Muscle of leg (tissue), 11 donors: ENCODE results near the gene SEC11A. TPM values are rescaled to one million over a fixed set of nuclear protein-coding genes. Genes with fewer than 3 reads are reported as not detected.
"Not testable (repeated sequence)": the region's sequence is repeated elsewhere in the genome, so short reads cannot be mapped to it uniquely, and the experiment has no call there.

ENCODE experiments used
- DNase-seq: peaks from one replicate; pipeline ENCODE4 v3.0.0; 2013
- H3K27ac ChIP-seq: one replicate; pipeline ENCODE4 v1.5.1; 2013; ENCODE audit warnings: mild to moderate bottlenecking, low read length, control low read depth
- H3K27me3 ChIP-seq: one replicate; pipeline ENCODE4 v1.6.1; 2013; ENCODE audit warnings: low read length; ENCODE audit not compliant: control insufficient read depth, insufficient read depth
- H3K36me3 ChIP-seq: one replicate; pipeline ENCODE4 v1.6.1; 2013; ENCODE audit warnings: low read length; ENCODE audit not compliant: control insufficient read depth, insufficient read depth
- H3K4me1 ChIP-seq: one replicate; pipeline ENCODE4 v1.6.1; 2013; ENCODE audit warnings: low read length; ENCODE audit not compliant: control insufficient read depth, insufficient read depth
- H3K4me3 ChIP-seq: one replicate; pipeline ENCODE4 v1.5.1; 2013; ENCODE audit warnings: low read length, control low read depth
- H3K9me3 ChIP-seq: replicated peaks from 2 replicates; pipeline ENCODE4 v1.6.1; 2013; ENCODE audit warnings: low read depth, low read length; ENCODE audit not compliant: control insufficient read depth
- WGBS: methylation state at CpG from one replicate; pipeline ENCODE4 v1.1.5; 2013; ENCODE audit warnings: missing lambda C conversion rate; ENCODE audit not compliant: insufficient coverage; 5-methylcytosine and 5-hydroxymethylcytosine counted together
- polyA plus RNA-seq, 8 donors: library from polyadenylated mRNA; unstranded; fragments of 120-200 nt; gene quantifications; one replicate each; pipeline versions ENCODE4 v1.2.1 to v1.2.3, GENCODE V29; 2013; ENCODE audit warnings: inconsistent platforms in 1 of 8, low replicate concordance in 1 of 8; ENCODE audit not compliant: insufficient read length in 8 of 8, insufficient read depth in 1 of 8
- total RNA-seq: library from RNA; stranded (reverse); fragments of 120-200 nt; gene quantifications from one replicate; pipeline ENCODE4 v1.2.4, GENCODE V29; 2013

The SEC11A gene
- total and polyA plus RNA-seq, 9 donors: 290 to 320 (median 295) TPM

- peak overlapping the region; percentile 83 for H3K4me3 ChIP-seq
- no peaks in the 10 kb centered on the region for H3K9me3 ChIP-seq
- peak overlapping the region; percentile 99 for H3K27ac ChIP-seq
- H3K4me1 ChIP-seq: peaks cover 33% of the 10 kb centered on the region
- peaks cover 6% of the 10 kb centered on the region for H3K36me3 ChIP-seq
- DNase-seq: peak; percentile 88
- H3K27me3 ChIP-seq: no peaks in the 10 kb centered on the region
- WGBS: under 1% methylated on average over 46 of the region's 46 CpGs
Observed at GRCh38 chr15:84747416-84748273, 31.7 kb upstream of the SEC11A start.

DNA sequence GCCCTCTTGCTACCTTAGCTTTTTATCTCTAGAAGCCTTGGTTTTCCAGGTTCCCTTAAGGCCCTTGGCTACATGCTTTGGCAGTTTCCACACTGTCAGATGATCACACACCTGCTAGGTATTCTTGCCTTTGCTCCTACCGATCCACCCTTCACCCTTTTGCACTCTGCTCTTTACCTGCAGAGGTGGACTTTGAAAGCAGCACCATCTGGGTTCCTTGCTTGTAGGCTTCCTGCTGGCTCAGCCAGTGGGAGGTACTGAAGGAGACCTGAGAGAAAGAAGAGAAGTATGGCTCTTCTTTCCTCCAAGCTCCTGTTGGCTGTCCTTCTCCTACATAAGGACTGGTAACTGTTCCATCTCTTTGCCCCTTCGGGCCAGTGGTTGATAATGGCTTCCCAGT is 25.2 kb upstream of the SEC11A start:
- H3K4me3 ChIP-seq: no peak overlapping the region
- no peaks in the 10 kb centered on the region for H3K4me1 ChIP-seq
- no peaks in the 10 kb centered on the region for H3K27me3 ChIP-seq
- WGBS: 79% methylated on average over 2 of the region's 2 CpGs
- H3K9me3 ChIP-seq: no peaks in the 10 kb centered on the region
- H3K27ac ChIP-seq: no peak overlapping the region
- no peak for DNase-seq
- peaks cover 6% of the 10 kb centered on the region for H3K36me3 ChIP-seq

DNA sequence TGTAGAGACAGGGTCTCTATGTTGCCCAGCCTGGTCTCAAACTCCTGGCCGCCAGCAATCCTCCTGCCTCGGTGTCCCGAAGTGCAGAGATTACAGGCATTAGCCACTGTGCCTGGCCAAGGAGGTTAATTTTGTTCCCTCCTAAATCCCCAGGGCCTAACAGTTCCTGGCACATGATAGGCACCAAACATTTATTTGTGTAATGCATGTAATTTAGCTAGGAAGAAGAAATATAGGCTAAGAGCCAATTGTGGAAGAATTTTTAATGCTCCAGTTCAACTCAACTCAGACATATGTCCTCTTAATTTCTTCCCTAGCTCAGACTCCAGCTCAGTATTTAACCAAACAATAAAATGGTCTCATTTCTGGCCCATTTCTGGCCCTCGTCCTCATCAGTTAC is 24.8 kb upstream of the SEC11A start:
- no peaks in the 10 kb centered on the region for H3K27me3 ChIP-seq
- H3K4me3 ChIP-seq: no peak overlapping the region
- DNase-seq: no peak
- 91% methylated on average over 4 of the region's 4 CpGs for WGBS
- peaks cover 6% of the 10 kb centered on the region for H3K36me3 ChIP-seq
- H3K9me3 ChIP-seq: no peaks in the 10 kb centered on the region
- no peaks in the 10 kb centered on the region for H3K4me1 ChIP-seq
- H3K27ac ChIP-seq: no peak overlapping the region

DNA sequence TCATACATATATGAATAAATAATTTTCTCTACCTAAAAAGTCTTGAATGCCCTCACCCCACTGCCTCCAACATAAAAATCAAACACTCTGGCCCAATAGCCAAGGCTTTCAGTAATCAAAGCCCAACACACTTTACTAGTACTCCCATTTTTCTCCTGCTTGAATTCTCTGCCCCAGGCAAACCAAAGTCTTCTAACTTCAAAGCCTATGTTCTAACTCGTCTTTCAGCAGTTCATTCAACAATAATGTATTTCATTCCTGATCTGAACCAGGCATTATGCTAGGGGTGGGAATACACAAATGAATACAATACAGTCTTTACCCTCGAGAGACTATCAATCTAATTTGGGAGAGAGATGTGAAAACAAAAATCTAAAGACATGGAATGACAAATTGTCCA is 21.1 kb upstream of the SEC11A start:
- no peaks in the 10 kb centered on the region for H3K36me3 ChIP-seq
- no peaks in the 10 kb centered on the region for H3K4me1 ChIP-seq
- H3K27me3 ChIP-seq: no peaks in the 10 kb centered on the region
- DNase-seq: no peak
- H3K4me3 ChIP-seq: no peak overlapping the region
- no CpG with 5 or more reads among the region's 2 CpGs for WGBS
- H3K27ac ChIP-seq: no peak overlapping the region
- H3K9me3 ChIP-seq: no peaks in the 10 kb centered on the region

- no peaks in the 10 kb centered on the region for H3K36me3 ChIP-seq
- H3K4me3 ChIP-seq: no peak overlapping the region
- no peaks in the 10 kb centered on the region for H3K9me3 ChIP-seq
- H3K4me1 ChIP-seq: no peaks in the 10 kb centered on the region
- no CpG with 5 or more reads among the region's 5 CpGs for WGBS
- H3K27me3 ChIP-seq: no peaks in the 10 kb centered on the region
- H3K27ac ChIP-seq: no peak overlapping the region
- DNase-seq: no peak
Observed at GRCh38 chr15:84736375-84736774, 20.4 kb upstream of the SEC11A start.

DNA sequence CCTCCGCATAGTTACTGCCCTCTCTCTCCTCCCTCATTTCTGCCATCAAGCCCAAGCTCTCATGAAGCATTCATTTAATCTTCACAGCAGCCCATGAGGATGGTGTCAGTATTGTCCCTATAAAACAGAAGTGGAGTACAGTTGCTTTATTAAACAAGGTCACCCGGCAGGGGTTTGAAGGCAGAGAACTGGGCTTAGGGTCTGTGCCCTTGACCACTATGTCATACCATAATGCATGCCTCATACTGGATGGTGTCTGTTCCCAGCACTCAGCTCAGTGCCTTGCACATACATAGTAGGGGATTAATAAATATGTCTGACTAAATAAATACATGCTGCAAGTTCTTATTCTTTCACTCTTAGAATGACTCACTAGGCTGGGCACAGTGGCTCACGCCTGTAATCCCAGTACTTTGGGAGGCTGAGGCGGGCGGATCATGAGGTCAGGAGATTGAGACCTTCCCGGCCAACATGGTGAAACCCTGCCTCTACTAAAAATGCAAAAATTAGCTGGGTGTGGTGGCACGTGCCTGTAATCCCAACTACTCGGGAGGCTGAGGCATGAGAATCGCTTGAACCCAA is 19.6 kb upstream of the SEC11A start:
- not testable (repeated sequence) for H3K4me3 ChIP-seq, H3K27me3 ChIP-seq, DNase-seq, H3K9me3 ChIP-seq, H3K36me3 ChIP-seq, H3K27ac ChIP-seq, H3K4me1 ChIP-seq
- 93% methylated on average over 3 of the region's 9 CpGs for WGBS

DNA sequence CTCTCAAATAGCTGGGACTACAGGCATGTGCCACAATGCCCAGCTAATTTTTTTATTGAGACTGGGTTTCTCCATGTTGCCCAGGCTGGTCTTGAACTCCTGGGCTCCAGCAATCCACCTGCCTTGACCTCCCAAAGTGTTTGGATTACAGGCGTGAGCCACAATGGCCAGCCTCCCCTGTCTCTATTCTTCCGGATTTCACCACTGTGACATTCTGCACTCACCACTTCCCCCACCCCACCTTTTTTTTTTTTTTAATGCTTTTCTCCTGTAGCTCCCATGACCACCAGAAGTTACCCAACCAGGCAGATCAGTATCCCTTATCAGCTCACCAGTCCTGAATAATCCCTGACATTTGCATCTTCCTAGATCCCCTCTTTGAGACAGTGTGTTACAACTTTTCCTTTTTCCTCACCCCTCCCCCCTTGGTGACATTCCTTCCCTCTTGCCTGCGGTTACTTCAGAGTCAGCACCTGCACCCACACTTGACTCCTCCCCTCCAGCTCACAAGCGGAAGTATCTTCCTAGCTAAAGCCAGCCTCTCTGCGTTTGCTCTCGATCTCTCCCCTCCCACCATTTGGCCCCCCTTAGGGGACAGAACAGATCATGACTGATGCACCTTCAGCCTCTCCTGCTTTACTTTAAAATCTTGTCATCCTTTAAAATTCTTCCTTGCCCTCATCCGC is 19.0 kb upstream of the SEC11A start:
- DNase-seq: peak; percentile 62
- no peak overlapping the region for H3K4me3 ChIP-seq

DNA sequence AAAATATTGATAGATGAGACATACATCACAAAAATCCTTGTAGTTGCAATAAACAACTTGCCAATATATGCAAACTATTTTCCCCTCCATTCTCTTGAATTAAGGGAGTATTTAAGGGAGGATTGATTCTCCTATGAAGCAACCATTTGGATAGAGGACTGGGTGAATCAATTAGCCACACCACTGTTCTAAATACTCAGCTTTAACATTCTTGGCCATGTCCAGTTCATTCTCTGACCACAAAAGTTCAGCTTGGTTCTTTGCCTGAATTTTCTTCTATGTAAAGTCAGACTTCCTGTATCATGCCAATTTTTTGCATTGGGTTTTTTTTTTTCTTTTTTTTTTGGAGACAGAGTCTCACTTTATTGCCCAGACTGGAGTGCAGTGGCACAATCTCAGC is 15.8 kb upstream of the SEC11A start:
- Histone ChIP-seq H3K36me3 (no peaks in the 10 kb centered on the region), H3K4me1 (no peaks in the 10 kb centered on the region), H3K27ac (no peak overlapping the region), H3K4me3 (no peak overlapping the region), H3K9me3 (no peaks in the 10 kb centered on the region), H3K27me3 (no peaks in the 10 kb centered on the region)
- peak; percentile 77 for DNase-seq

More for the DNA sequence above, 19.0 kb upstream of the SEC11A start:
- H3K36me3 ChIP-seq: no peaks in the 10 kb centered on the region
- H3K27ac ChIP-seq: no peak overlapping the region
- H3K27me3 ChIP-seq: no peaks in the 10 kb centered on the region
- no peaks in the 10 kb centered on the region for H3K9me3 ChIP-seq
- H3K4me1 ChIP-seq: no peaks in the 10 kb centered on the region
- WGBS: 5% methylated on average over 6 of the region's 7 CpGs

- Histone ChIP-seq H3K4me1 (peaks cover 2% of the 10 kb centered on the region), H3K27ac (no peak overlapping the region), H3K9me3 (no peaks in the 10 kb centered on the region), H3K36me3 (no peaks in the 10 kb centered on the region), H3K4me3 (no peak overlapping the region), H3K27me3 (no peaks in the 10 kb centered on the region)
- WGBS: 88% methylated on average over 3 of the region's 6 CpGs
- no peak for DNase-seq
Observed at GRCh38 chr15:84727429-84727828, 11.5 kb upstream of the SEC11A start.

DNA sequence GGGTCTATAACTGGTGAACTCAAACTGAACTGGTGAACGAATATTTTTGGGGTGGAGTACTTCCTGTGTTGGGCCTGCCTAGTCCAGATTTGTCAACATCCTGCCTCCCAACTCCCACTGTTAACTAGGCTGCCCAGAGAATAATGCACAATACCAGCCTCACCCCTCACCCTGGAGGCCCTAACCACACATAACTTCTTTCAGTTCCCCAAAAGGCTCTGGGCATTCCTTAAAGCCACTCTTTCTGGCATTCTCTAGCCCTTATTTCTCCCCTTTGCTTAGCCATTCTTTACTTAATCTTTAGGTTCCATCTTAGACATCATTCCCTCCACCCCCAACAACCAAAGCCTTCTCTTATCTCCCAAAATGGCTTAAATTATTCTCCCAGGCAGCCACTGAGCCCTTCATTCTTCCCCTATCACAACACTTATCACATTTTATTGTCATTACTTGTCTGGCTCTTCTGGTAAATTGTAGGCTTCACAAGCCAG is 9.1 kb upstream of the SEC11A start:
- no CpG with 5 or more reads among the region's 1 CpG for WGBS
- Histone ChIP-seq H3K4me1 (peaks cover 13% of the 10 kb centered on the region), H3K27ac (peak overlapping the region; percentile 52), H3K4me3 (no peak overlapping the region), H3K36me3 (no peaks in the 10 kb centered on the region), H3K9me3 (no peaks in the 10 kb centered on the region), H3K27me3 (no peaks in the 10 kb centered on the region)
- peak; percentile 61 for DNase-seq
